DOHH2 (cell line): Measurements from ENCODE around the gene IGSF6.
"Not testable (repeated sequence)": the region's sequence is repeated elsewhere in the genome, so short reads cannot be mapped to it uniquely, and the experiment has no call there.

ENCODE experiments used
- H3F3A ChIP-seq: fragments of 200-600 bp; sonication (generic), shearing (Covaris generic); 2 replicates; pipeline ENCODE4 v1.6.0; 2016; ENCODE audit warnings: antibody characterized with exemption, mild to moderate bottlenecking; ENCODE audit not compliant: control insufficient read depth, insufficient read depth
- H3K27ac ChIP-seq: fragments of 200-600 bp; sonication (generic); 2 replicates; pipeline ENCODE4 v1.5.1; 2014; ENCODE audit warnings: low read depth, mild to moderate bottlenecking, low read length, moderate library complexity
- H3K27me3 ChIP-seq: fragments of 200-600 bp; sonication (generic); 2 replicates; pipeline ENCODE4 v1.6.1; 2014; ENCODE audit warnings: mild to moderate bottlenecking, low read length, mixed read lengths; ENCODE audit not compliant: control insufficient read depth
- H3K36me3 ChIP-seq: fragments of 200-600 bp; sonication (generic); 2 replicates; pipeline ENCODE4 v1.6.1; 2014; ENCODE audit warnings: mild to moderate bottlenecking, low read length, moderate library complexity, mixed read lengths; ENCODE audit not compliant: control insufficient read depth
- H3K4me1 ChIP-seq: fragments of 200-600 bp; sonication (generic); 2 replicates; pipeline ENCODE4 v1.6.1; 2014; ENCODE audit warnings: mild to moderate bottlenecking, low read length, mixed read lengths; ENCODE audit not compliant: control insufficient read depth
- H3K4me2 ChIP-seq: fragments of 200-600 bp; sonication (generic); 2 replicates; pipeline ENCODE4 v1.6.0; 2014; ENCODE audit warnings: mild to moderate bottlenecking, low read length, moderate library complexity
- H3K4me3 ChIP-seq: fragments of 200-600 bp; sonication (generic); 2 replicates; pipeline ENCODE4 v1.5.1; 2014; ENCODE audit warnings: mild to moderate bottlenecking, low read length, mixed read lengths
- H3K79me2 ChIP-seq: fragments of 200-600 bp; sonication (generic); 2 replicates; pipeline ENCODE4 v1.6.1; 2014; ENCODE audit warnings: mild to moderate bottlenecking, low read length, mixed read lengths; ENCODE audit not compliant: control insufficient read depth
- H3K9me2 ChIP-seq: fragments of 200-600 bp; sonication (generic); replicated peaks from 2 replicates; pipeline ENCODE4 v1.6.1; 2014; ENCODE audit warnings: mild to moderate bottlenecking, low read length, mixed read lengths; ENCODE audit not compliant: control insufficient read depth
- H3K9me3 ChIP-seq: fragments of 200-600 bp; sonication (generic); 2 replicates; pipeline ENCODE4 v1.6.1; 2014; ENCODE audit warnings: antibody characterized with exemption, low read length, mixed read lengths; ENCODE audit not compliant: control insufficient read depth, insufficient read depth
- H4K20me1 ChIP-seq: fragments of 200-600 bp; sonication (generic); 2 replicates; pipeline ENCODE4 v1.6.0; 2014; ENCODE audit warnings: low read depth, mild to moderate bottlenecking, antibody characterized with exemption, low read length, moderate library complexity; ENCODE audit not compliant: control insufficient read depth, insufficient read depth
- CTCF ChIP-seq: fragments of 200-600 bp; sonication (generic); IDR thresholded peaks from one replicate; pipeline ENCODE4 v1.5.1; 2014; ENCODE audit warnings: antibody characterized with exemption, mild to moderate bottlenecking, low read depth, low read length; ENCODE audit not compliant: poor library complexity, severe bottlenecking
- EZH2phosphoT487 ChIP-seq: fragments of 200-600 bp; sonication (generic); IDR thresholded peaks from 2 replicates; pipeline ENCODE4 v1.6.1; 2017; ENCODE audit warnings: borderline replicate concordance, mild to moderate bottlenecking, antibody characterized with exemption, low read length, moderate library complexity, mixed read lengths

Gene IGSF6

GRCh38 chr16:21638573-21638975, 13.8 kb downstream of the IGSF6 start:
- TF ChIP-seq CTCF = no peak
- TF ChIP-seq EZH2phosphoT487 = no peak
- H3K79me2 ChIP-seq = peaks cover 29% of the 10 kb centered on the region

GRCh38 chr16:21637032-21637968, 15.1 kb downstream of the IGSF6 start:
- peaks cover 37% of the 10 kb centered on the region for H3K4me1 ChIP-seq
- H3K27ac ChIP-seq = no peak overlapping the region
- peaks cover 11% of the 10 kb centered on the region for H3F3A ChIP-seq
- H3K9me3 ChIP-seq = no peaks in the 10 kb centered on the region
- no peaks in the 10 kb centered on the region for H4K20me1 ChIP-seq
- H3K27me3 ChIP-seq = no peaks in the 10 kb centered on the region
- H3K79me2 ChIP-seq = peaks cover 17% of the 10 kb centered on the region
- no peaks in the 10 kb centered on the region for H3K9me2 ChIP-seq
- no peak overlapping the region for H3K4me2 ChIP-seq
- TF ChIP-seq EZH2phosphoT487 = no peak
- no peak for TF ChIP-seq CTCF
- no peak overlapping the region for H3K4me3 ChIP-seq
- peaks cover 7% of the 10 kb centered on the region for H3K36me3 ChIP-seq

More at GRCh38 chr16:21638573-21638975, 13.8 kb downstream of the IGSF6 start:
- H3F3A ChIP-seq = peaks cover 12% of the 10 kb centered on the region
- H4K20me1 ChIP-seq = no peaks in the 10 kb centered on the region
- no peak overlapping the region for H3K4me3 ChIP-seq
- no peaks in the 10 kb centered on the region for H3K9me3 ChIP-seq
- H3K36me3 ChIP-seq = peaks cover 7% of the 10 kb centered on the region
- no peak overlapping the region; the same call in 1 of the 2 replicates for H3K27ac ChIP-seq
- H3K4me1 ChIP-seq = peaks cover 50% of the 10 kb centered on the region
- no peaks in the 10 kb centered on the region for H3K9me2 ChIP-seq
- H3K27me3 ChIP-seq = no peaks in the 10 kb centered on the region
- 0 out of 2 replicates have a peak overlapping the region, but pooled peaks have one; percentile 7 for H3K4me2 ChIP-seq

GRCh38 chr16:21635694-21636093, 16.7 kb downstream of the IGSF6 start:
- H3K4me3 ChIP-seq, H3K9me2 ChIP-seq, H3K79me2 ChIP-seq, H3K9me3 ChIP-seq, H3K4me2 ChIP-seq, H3K27me3 ChIP-seq, H3K36me3 ChIP-seq, H3K27ac ChIP-seq, H4K20me1 ChIP-seq: not testable (repeated sequence)
- Histone ChIP-seq H3K4me1 (peaks cover 21% of the 10 kb centered on the region), H3F3A (peaks cover 11% of the 10 kb centered on the region)

- TF ChIP-seq CTCF (no peak), EZH2phosphoT487 (no peak)
- H4K20me1 ChIP-seq = no peaks in the 10 kb centered on the region
- no peak overlapping the region for H3K27ac ChIP-seq
- H3K79me2 ChIP-seq = no peaks in the 10 kb centered on the region
- peaks cover 13% of the 10 kb centered on the region for H3K4me1 ChIP-seq
- H3F3A ChIP-seq = peaks cover 9% of the 10 kb centered on the region
- no peaks in the 10 kb centered on the region for H3K27me3 ChIP-seq
- H3K9me2 ChIP-seq = no peaks in the 10 kb centered on the region
- peaks cover 13% of the 10 kb centered on the region for H3K36me3 ChIP-seq
- no peak overlapping the region for H3K4me2 ChIP-seq
- peaks cover 2% of the 10 kb centered on the region; the same call in 1 of the 2 replicates for H3K9me3 ChIP-seq
- H3K4me3 ChIP-seq = no peak overlapping the region
Measured at GRCh38 chr16:21634216-21634615, 18.2 kb downstream of the IGSF6 start.

- H3K9me3 ChIP-seq, H3K27ac ChIP-seq, H3F3A ChIP-seq, H4K20me1 ChIP-seq, H3K4me2 ChIP-seq, H3K9me2 ChIP-seq, H3K79me2 ChIP-seq, H3K27me3 ChIP-seq, H3K4me3 ChIP-seq, H3K4me1 ChIP-seq: not testable (repeated sequence)
- peaks cover 26% of the 10 kb centered on the region for H3K36me3 ChIP-seq
Measured at GRCh38 chr16:21631951-21632575, 20.3 kb downstream of the IGSF6 start.
